HepG2 (cell line): Measurements from ENCODE around the gene TMEM198. TPM values are rescaled to one million over a fixed set of nuclear protein-coding genes. Genes with fewer than 3 reads are reported as not detected.

ENCODE experiments used
- CSRNP1 ChIP-seq: sonication (generic); formaldehyde crosslinking; IDR thresholded peaks from 2 replicates; pipeline ENCODE4 v1.8.1; 2023; ENCODE audit warnings: mild to moderate bottlenecking, missing genetic modification reagents
- CSRNP2 ChIP-seq: sonication (generic); formaldehyde crosslinking; conservative IDR thresholded peaks from 2 replicates; pipeline ENCODE4 v1.8.0; 2022; ENCODE audit warnings: low read depth, missing genetic modification reagents
- DMTF1 ChIP-seq: sonication (generic); formaldehyde crosslinking; IDR thresholded peaks from 2 replicates; pipeline ENCODE4 v1.4.0; 2020; ENCODE audit warnings: mild to moderate bottlenecking, missing genetic modification reagents
- GPBP1L1 ChIP-seq: sonication (generic); formaldehyde crosslinking; IDR thresholded peaks from 2 replicates; pipeline ENCODE4 v1.5.0; 2020; ENCODE audit warnings: mild to moderate bottlenecking, missing genetic modification reagents
- HOMEZ ChIP-seq: IDR thresholded peaks from 2 replicates; pipeline ENCODE4 v1.6.1; 2016; ENCODE audit warnings: low read depth
- KDM5B ChIP-seq: sonication (generic); formaldehyde crosslinking; IDR thresholded peaks from 2 replicates; pipeline ENCODE4 v1.4.0; 2020; ENCODE audit warnings: missing genetic modification reagents, mild to moderate bottlenecking, borderline replicate concordance
- NFE2L2 ChIP-seq: fragments of 150-350 bp; IDR thresholded peaks from 2 replicates; pipeline ENCODE4 v1.6.1; 2014; ENCODE audit warnings: low read length
- PHB2 ChIP-seq: fragments of 450-650 bp; IDR thresholded peaks from 2 replicates; pipeline ENCODE4 v1.6.1; 2018; ENCODE audit not compliant: partially characterized antibody
- SALL2 ChIP-seq: sonication (generic); formaldehyde crosslinking; IDR thresholded peaks from 2 replicates; pipeline ENCODE4 v1.8.1; 2023; ENCODE audit warnings: mild to moderate bottlenecking, missing genetic modification reagents, inconsistent platforms
- TBL1XR1 ChIP-seq: fragments of 150-350 bp; IDR thresholded peaks from 2 replicates; pipeline ENCODE4 v1.6.1; 2014; ENCODE audit warnings: borderline replicate concordance, low read length; ENCODE audit not compliant: partially characterized antibody
- TRIM24 ChIP-seq: sonication (generic); formaldehyde crosslinking; IDR thresholded peaks from 2 replicates; pipeline ENCODE4 v1.8.0; 2022; ENCODE audit warnings: mild to moderate bottlenecking, missing genetic modification reagents
- UBTF ChIP-seq: sonication (generic); formaldehyde crosslinking; IDR thresholded peaks from 2 replicates; pipeline ENCODE4 v1.4.0; 2020; ENCODE audit warnings: mild to moderate bottlenecking, missing genetic modification reagents
- ZBTB37 ChIP-seq: sonication (generic); formaldehyde crosslinking; IDR thresholded peaks from 2 replicates; pipeline ENCODE4 v1.4.0; 2020; ENCODE audit warnings: mild to moderate bottlenecking, missing genetic modification reagents
- ZNF263 ChIP-seq: sonication (generic); formaldehyde crosslinking; IDR thresholded peaks from 2 replicates; pipeline ENCODE4 v1.4.0; 2020; ENCODE audit warnings: missing genetic modification reagents
- ZNF501 ChIP-seq: sonication (generic); formaldehyde crosslinking; IDR thresholded peaks from 2 replicates; pipeline ENCODE4 v1.5.1; 2020; ENCODE audit warnings: mild to moderate bottlenecking, moderate library complexity, missing genetic modification reagents
- polyA plus RNA-seq, 8 experiments: library from polyadenylated mRNA; depleted of rRNA in 3 of 8; stranded (reverse) in 7 of 8; unstranded in 1 of 8; fragments of >200 nt; fragmentation: Illumina TruSeq in 4 of 8; extraction: Trizol in 4 of 8; gene quantifications; 2 replicates each; pipeline versions ENCODE4 v1.2.1 to v1.2.3, GENCODE V29; 2011 to 2016; ENCODE audit warnings: low read depth in 4 of 8, missing spikeins in 1 of 8, mixed read lengths in 1 of 8; ENCODE audit not compliant: insufficient read depth in 1 of 8
- total RNA-seq, 5 experiments: library from RNA; depleted of rRNA; stranded (reverse); fragments of >200 nt; fragmentation: Illumina TruSeq; extraction: Trizol; gene quantifications; 2 replicates each; pipeline ENCODE4 v1.2.3, GENCODE V29; 2016; ENCODE audit warnings: low read depth in 1 of 5

The TMEM198 gene
- total and polyA plus RNA-seq, 2 of the 13 experiments (the other 11 are each of a cell fraction or from before 2014, with no cell fraction given): 17.3 to 23.5 TPM

- TF ChIP-seq ZNF501: peak; percentile 94
- TF ChIP-seq UBTF (CRISPR knock-in tag): peak; percentile 96
- TF ChIP-seq PHB2: no peak
- peak; percentile 86 for TF ChIP-seq DMTF1 (CRISPR knock-in tag)
- no peak; the same call in 1 of the 2 replicates for TF ChIP-seq HOMEZ (CRISPR knock-in tag)
- no peak for TF ChIP-seq TBL1XR1
- no peak for TF ChIP-seq CSRNP2 (CRISPR knock-in tag)
- TF ChIP-seq ZNF263 (CRISPR knock-in tag): peak; percentile 30; the same call in 1 of the 2 replicates
- TF ChIP-seq ZBTB37 (CRISPR knock-in tag): no peak
- no peak; the same call in 1 of the 2 replicates for TF ChIP-seq SALL2 (CRISPR knock-in tag)
- TF ChIP-seq GPBP1L1: no peak
- 0 out of 2 replicates have a peak, but pooled peaks have one; percentile 32 for TF ChIP-seq TRIM24 (CRISPR knock-in tag)
- no peak for TF ChIP-seq NFE2L2
- TF ChIP-seq CSRNP1 (CRISPR knock-in tag): no peak
- peak; percentile 72 for TF ChIP-seq KDM5B (CRISPR knock-in tag)
Observed at GRCh38 chr2:219552382-219553167, 8.7 kb downstream of the TMEM198 start (continued).
